HG02763 (cell line): ENCODE data around the gene NR2F2.

Source experiments
- ATAC-seq: cut with Tn5 transposase; IDR thresholded peaks from one replicate; pipeline ENCODE4 v1.9.1; 2021; ENCODE audit warnings: mild to moderate bottlenecking, moderate library complexity; ENCODE audit not compliant: unreplicated experiment

NR2F2 gene

DNA sequence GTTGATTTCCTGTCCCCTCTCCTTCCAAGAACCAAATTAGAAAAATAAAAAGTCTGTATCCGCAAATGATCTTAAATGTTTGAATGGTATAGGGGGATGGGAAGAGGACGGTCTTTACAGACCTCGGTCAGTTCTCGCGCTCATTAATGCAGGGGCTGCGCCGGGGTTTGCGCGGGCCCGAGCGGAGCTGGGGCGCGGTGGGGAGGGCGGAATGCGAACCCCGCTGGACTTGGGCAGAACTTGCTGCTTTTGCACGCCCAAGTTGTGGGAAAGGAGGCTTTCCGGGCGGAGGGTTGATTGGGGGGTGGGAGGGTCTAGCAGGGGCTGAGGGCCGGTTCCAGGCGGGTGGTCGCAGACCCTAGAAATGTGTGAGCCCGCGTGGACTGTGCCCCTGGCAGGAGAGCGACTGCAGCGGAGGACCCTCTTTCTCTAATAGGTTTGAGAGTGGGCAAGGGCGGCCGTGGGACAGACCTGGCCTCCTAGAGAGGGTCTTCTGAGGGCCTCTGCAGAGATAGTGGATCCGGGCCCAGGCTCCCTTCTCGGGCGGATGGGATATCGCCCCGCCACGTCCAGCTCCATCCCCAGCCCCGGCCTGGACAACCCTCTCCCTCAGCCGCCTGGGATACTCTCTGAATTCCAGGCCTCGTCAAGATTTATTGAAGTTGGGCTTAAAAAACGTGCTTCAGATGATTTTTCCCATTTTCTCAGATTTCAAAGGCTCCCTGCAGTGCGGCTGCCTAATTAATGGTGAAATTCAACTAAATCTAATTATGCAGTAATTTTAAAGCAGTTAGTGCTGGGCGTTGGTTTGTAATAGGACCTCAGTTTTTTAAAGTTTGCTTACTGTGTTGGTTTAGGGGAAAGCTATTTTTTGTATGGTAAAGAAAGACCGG, 11.3 kb downstream of the NR2F2 start:
- ATAC-seq: no peak

DNA sequence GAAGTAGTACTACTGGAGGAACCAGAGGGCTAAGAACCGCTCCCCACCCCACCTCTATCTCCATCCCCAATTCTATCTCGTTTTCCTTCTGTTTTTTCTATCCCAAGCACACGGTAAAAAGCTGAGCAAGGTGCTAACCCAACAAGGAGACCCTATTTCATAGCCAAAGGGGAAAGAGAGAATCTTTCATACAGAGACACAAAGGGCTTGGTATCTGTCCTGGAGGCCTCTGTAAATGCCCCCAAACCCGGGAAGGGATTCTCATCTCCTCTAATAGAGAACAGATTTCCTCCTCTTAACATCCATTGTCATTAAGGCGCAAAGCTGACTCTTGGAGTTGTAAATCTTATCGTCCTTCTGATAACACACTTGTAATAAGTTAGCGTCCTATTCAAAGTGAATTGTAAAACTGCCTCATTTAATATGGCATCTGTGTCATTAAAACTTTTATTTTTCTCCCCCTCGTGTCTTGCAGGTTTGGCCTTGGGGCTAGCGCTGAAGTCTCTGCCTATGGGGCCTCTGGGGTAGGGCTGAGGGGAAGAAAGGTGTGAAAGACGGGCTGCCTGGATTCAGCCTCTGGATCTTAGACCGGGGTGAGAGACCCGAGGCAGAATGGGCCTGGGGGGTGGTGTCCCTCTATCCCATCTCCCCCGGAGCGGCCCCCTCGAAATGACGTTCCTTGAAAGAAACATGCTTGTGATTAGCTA, 12.1 kb downstream of the NR2F2 start:
- ATAC-seq: no peak

DNA sequence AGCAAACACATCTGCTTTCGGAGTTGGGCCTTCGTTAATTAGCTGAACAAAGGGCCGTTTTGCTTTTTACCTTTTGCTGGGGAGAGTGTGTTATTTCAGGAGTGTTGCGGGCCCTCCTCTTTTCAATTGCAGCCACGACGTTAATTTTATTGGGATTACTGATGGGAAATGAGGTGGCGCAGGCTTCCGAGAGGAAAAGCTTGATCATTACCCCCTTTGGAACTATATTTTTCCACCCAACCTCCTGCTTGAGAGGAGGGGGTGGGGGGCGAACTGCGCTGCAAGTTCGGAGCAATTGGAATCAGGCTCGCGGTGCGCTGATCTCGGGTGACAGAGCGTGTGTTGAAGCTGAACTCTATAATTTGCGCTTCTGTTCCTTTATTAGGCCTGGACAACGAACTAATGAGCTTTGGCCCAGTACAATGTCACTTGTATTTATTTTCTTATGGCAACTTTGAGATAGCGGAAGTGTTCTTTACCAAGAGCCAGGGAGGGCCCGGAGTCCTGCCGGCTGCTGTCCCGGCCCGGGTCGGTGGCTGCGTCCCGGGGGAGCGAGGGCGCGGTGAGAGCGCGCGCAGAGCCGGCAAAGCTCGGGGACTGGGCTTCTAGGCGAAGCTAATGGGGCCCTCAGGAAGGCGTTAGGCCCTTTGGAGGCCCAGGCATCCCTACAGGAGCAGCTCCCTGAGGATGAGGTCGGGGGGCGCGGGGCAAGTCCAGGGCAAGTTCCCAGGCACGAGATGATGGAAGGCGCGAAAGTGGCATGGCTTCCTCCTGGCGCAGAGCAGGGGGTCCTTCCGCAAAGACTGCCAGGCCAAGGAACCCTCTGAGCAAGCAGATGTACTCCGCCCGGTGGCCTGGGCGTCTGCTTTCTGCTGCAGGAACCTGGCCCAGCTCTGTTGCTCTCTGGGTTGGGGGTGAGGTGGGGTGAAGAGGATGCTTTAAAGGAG, 12.9 kb downstream of the NR2F2 start:
- no peak for ATAC-seq

DNA sequence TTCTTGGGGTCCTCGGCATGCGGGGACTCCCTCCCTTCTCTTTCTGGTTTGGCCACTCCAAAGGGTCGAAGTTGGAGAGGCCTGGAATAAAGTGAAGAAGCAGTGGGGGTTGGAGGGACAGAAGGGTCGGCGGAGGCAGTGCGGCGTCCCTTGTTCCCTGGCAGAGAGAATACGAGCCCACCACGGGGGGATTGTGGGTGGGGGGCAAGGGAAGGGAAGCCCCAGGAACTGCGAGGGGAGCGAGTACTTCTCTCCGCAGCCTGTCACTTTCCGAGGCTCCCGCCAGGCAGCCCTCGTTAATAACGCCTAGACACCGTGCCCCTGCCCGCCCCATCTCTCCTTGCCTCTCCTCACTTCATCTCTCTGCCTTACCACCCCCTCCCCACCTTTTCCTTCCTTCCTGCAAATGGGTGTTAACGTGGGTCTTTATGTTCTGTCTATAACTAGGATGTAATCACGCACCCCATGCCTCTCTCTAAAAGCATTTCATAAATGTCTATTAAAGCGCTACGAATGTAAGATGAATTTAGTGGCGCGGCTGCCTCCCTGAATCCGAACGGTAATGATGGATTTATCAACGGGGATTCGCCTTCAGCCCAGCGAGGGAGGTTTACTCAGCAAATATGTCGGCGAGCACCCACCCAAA, 13.7 kb downstream of the NR2F2 start:
- ATAC-seq: no peak

DNA sequence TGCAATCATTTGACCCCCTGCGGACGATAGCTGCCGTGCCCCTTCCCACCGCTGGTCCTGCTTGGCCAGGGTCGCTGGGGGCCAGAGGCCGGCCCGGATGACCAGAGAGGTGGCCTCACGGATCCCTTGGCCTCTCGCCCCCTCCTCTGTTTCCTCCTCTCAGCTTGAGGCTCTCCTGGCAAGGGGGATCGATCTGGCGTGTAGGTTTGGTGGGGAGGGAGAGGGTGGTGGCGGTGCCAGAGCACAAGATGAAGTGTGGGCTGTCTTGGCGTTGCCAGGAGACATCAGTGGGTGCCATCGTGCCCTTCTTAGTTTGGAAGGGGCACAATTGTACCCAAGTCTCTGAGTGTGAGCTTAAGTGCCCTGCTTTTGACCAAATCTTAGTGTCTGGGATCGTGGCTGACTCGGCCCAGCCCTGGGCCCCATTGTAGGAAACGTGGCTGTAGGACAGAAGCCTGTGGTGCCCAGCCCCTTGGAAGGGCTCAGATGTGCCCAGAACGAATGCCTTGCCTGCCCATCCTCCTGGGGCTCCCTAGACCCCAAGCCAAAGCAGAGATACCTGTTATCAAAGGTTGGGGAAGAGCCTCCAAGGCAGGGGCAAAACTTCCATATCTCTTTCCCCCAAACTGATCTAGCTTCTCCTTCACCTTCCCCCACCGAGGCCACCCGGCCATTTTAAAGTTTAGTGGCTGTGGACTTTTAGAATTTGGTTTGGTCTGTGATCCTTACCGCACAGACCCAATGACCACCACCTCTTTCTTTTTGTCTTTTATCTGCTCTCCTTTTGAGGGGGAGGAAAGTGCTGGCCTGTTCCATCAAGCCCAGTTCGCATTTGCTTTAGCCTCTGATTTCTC, 14.4 kb downstream of the NR2F2 start:
- ATAC-seq: no peak

- ATAC-seq: peak; percentile 47
Observed at GRCh38 chr15:96345560-96346399, 15.3 kb downstream of the NR2F2 start.

DNA sequence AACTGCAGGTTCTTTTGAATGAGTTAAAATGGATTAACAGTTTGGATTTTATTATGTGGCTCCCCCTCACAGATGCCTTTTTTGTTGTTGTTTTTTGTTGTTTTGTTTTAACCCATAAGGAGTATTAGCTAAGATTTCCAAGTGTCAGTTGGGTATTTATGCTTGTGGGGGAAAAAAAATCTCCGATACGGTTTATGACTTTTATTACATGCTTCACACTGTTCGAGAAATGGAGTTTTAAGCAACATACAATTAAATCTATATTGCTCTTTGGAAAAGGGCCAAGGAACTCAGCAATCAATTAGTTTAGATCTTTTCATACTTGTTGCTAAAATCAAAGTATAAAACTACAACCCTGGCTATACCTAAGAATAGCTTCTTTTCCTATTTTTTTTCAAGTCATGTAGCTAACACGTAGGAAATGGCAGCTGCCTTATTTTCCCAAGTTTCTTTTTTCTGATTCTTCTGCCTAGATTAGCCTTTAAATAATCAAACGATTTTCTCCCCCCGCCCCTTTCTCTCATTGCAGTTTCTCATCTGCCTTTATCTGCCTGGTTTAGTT, 16.0 kb downstream of the NR2F2 start:
- no peak for ATAC-seq

DNA sequence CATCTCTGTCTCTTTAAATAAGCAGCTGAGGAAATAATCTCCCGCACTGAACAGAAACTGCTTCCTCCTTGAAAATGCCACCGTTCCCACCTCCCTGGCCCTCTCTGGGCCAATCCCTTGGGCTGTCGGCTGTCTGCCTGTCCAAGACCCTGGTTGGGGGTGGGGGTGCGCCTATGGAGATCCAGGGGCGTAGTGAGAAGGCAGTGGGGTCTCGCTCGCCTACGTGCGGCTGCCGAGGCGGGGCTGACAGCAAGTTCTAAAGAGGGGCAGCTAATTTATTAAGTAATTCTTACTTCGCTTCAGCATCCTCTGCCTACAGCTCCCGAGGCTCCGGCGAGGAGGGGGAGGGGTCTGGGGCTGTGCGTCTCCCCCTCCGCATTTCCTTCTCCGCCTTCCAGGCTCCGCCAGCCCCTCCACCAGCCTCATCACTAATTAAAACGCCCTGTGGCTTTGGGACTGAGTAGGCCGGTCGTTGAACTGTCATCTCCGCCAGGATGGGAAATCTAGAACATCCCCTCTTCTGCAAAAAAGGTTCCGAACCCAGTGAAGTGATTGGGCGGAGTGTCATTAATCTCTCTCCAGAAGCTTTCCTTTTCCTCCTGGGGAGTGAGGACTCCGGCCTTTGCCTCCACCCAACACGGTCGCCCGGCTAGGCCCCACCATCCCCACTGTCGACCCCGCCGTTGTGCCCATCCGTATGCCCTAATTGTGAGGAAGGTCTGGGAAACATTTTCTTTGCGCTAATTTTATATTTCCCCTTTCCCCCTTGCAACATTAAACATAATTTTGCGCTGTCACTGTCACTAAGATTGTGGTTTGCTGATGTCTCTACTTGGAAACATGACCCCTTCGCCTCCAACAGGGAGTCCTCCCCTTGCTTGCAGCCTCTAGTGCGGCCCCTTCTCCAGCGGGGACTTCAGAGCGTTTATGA, 16.9 kb downstream of the NR2F2 start:
- no peak for ATAC-seq

GRCh38 chr15:96348112-96349027, 17.9 kb downstream of the NR2F2 start:
- ATAC-seq: no peak

DNA sequence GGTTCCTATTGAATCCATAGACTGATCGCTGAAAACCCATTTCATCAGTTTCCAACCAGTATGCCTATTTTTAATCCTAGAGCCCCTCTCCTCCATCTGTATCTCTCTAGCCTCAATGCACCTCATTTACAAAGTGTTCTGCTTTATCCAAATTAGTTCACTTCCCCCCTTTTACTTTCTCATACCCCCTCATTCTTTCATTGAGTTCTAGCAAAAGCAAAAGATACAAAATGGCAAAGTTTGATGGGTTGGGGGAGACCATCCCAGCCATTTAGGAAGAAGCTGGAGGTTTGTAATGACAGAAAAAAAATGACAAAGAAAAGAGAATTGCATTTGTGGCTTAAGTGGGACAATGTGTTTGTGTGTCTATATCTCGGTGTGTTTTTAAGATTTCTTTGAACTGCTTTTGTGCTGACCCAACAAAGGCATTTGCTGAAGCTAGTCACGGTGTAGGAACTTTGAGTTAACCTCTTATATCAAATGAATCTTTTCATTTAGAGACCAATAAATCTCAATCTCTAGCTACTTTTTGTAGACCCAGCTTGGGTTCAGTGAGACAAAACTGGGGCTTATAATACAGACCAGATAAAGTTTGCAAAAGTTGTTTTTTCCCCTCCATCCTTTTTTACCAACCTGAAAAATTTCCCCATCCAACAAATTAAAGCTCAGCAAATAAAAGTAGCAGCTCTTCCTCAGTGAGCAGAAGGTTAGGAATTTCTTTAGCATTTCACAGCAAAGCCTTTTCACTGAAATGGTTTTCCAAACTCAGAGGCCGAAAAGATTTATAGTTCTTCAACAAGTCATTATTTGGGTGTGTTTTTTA, 18.7 kb downstream of the NR2F2 start:
- ATAC-seq: no peak

DNA sequence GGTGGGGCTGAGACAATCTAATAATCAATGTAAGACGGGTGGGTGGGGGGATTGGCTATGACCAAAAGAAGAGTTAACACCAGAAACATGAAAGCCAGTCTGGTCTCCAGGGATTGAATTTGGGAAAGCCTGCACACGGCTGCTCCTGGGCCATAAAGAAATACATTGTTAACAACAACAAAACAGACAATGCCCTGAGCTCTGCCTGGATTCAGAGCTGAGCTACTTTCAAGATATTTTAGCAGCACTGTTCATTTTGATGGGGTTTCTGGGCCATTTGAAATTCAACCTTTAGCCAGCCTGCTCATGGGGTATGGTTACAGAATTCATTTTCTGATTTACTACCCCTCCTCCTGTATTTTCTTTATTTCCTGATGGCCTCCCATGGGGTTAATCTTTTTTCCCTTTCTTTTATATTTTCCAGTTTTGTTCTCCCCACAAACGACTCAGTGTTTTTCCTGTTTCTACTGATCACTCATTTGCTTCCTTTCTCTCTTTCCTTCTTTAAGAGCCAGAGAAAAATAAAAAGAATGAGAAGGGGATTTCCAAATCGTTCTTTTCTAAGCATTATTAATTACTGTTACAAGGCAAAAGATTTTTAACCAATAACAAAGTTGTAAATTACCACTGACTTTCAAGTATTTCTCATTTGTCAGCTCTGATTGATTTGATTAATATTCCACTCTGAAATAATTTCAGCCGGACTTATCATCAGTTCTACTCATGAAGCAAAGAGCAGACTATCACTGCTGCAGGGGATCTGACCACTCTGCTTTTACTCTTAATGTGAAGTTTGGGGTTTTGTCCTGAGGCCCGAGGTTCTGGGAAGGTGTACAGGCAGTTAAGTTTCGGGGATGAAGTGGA, 19.6 kb downstream of the NR2F2 start:
- ATAC-seq: no peak

DNA sequence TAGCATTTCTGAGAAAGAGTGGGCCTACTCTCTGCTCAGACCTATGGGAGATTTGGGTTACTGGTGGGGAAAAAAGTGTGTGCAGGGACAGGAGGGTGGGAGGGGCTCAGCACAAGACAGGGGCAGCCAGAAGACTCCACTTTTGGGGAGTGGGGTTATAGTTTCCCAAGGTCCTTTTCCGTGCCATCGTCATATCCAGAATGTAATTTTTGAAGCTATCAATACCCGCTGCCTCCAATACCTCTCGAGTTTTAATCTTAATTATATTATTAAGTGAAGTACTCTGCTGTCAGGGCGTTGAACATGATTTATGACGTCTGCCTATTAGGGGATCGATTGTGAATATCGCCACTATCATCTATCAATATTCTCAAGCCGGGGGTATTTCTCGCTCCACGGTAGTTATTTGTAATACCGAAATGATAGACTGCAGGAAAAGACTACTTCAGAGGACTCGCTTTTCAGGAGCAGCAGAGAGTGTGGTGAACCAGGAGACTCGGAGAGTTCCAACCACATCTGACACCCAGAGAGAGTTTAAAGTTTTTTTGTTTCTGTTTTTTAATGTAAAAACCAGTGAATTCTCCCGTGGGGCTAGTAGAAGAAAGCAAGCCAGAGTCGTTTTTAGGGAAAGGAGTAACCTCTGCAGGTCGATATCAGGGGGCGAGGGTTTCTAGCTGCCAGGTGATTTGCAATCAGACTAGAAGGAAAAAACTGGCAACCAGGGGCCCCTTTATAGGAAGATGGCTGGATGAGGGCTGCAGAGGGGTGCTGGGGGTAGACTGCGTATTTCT, 20.6 kb downstream of the NR2F2 start:
- ATAC-seq: no peak

- ATAC-seq: no peak
Observed at GRCh38 chr15:96351761-96352603, 21.5 kb downstream of the NR2F2 start.
